Measurements from ENCODE around the gene ASCL5.

- TF ChIP-seq POLR2A (IDR thresholded peaks at IDR 0.05) (no peak), CTCF (IDR thresholded peaks at IDR 0.05) (peak; percentile 11 to 55 (median 42))
Observed at GRCh38 chr1:201119206-201120197, 7.5 kb downstream of the ASCL5 start.

Measured in adrenal gland (tissue), 5 donors.